DND-41 (cell line): Measurements from ENCODE around the gene DPEP2NB.

ENCODE experiments used
- EZH2 ChIP-seq: IDR thresholded peaks from 3 replicates; pipeline ENCODE4 v1.6.1; 2012; ENCODE audit warnings: borderline replicate concordance, low read depth, mild to moderate bottlenecking, moderate library complexity, low read length, inconsistent platforms; ENCODE audit not compliant: severe bottlenecking
- TF ChIP-seq, protein P1 (sequence below): IDR thresholded peaks from 2 replicates; pipeline ENCODE4 v1.5.1; 2012; ENCODE audit warnings: borderline replicate concordance, low read length, moderate library complexity, mild to moderate bottlenecking; ENCODE audit not compliant: poor library complexity, severe bottlenecking; ENCODE audit errors: extremely low read depth

DNA sequence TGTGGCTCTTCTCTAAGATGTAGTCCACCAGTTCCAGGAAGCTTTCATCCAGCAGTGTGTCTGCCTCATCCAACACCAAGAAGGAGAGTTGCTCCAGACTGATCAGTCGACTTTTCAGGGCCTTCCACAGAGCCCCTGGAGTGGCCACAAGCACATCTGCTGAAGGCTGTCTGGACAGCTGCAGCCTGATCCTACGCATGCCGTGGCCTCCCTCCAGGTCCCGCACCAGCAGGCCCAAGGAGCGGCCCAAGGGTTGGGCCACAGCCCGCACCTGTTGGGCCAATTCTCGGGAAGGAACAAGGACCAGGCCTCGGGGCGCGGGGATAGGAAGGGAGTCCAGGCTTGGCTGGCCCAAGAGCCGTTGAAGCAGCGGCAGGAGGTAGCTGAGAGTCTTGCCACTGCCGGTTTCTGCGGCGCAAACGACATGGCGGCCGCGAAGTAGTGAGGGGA, 6.6 kb upstream of the DPEP2NB start:
- TF ChIP-seq, protein P1, sequence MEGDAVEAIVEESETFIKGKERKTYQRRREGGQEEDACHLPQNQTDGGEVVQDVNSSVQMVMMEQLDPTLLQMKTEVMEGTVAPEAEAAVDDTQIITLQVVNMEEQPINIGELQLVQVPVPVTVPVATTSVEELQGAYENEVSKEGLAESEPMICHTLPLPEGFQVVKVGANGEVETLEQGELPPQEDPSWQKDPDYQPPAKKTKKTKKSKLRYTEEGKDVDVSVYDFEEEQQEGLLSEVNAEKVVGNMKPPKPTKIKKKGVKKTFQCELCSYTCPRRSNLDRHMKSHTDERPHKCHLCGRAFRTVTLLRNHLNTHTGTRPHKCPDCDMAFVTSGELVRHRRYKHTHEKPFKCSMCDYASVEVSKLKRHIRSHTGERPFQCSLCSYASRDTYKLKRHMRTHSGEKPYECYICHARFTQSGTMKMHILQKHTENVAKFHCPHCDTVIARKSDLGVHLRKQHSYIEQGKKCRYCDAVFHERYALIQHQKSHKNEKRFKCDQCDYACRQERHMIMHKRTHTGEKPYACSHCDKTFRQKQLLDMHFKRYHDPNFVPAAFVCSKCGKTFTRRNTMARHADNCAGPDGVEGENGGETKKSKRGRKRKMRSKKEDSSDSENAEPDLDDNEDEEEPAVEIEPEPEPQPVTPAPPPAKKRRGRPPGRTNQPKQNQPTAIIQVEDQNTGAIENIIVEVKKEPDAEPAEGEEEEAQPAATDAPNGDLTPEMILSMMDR, result no peak
- no peak for TF ChIP-seq EZH2
